Measurements from ENCODE around the gene RBM39.
"Not testable (repeated sequence)": the region's sequence is repeated elsewhere in the genome, so short reads cannot be mapped to it uniquely, and the experiment has no call there.

RBM39 gene

GRCh38 chr20:35767683-35768481 is 25.8 kb upstream of the RBM39 start:
- Mint-ChIP-seq H3K4me1 (peaks cover 51% of the 10 kb centered on the region), H3K27ac (peak overlapping the region; percentile 100), H3K9me3 (peaks cover 7% of the 10 kb centered on the region), H3K27me3 (no peaks in the 10 kb centered on the region), H3K4me3 (peak overlapping the region; percentile 87), H3K36me3 (peaks cover 8% of the 10 kb centered on the region)

GRCh38 chr20:35766843-35767242 is 24.8 kb upstream of the RBM39 start:
- peaks cover 7% of the 10 kb centered on the region for H3K9me3 Mint-ChIP-seq
- peak overlapping the region; percentile 47 for H3K4me3 Mint-ChIP-seq
- H3K4me1 Mint-ChIP-seq, result peaks cover 55% of the 10 kb centered on the region
- H3K27ac Mint-ChIP-seq, result peak overlapping the region; percentile 35
- no peaks in the 10 kb centered on the region for H3K27me3 Mint-ChIP-seq
- peaks cover 8% of the 10 kb centered on the region for H3K36me3 Mint-ChIP-seq

- H3K36me3 Mint-ChIP-seq, H3K27me3 Mint-ChIP-seq, H3K27ac Mint-ChIP-seq, H3K4me3 Mint-ChIP-seq, H3K9me3 Mint-ChIP-seq: not testable (repeated sequence)
- peaks cover 43% of the 10 kb centered on the region for H3K4me1 Mint-ChIP-seq
These were observed 22.9 kb upstream of the RBM39 start for GRCh38 chr20:35764936-35765335.

GRCh38 chr20:35762461-35762860 is 20.4 kb upstream of the RBM39 start:
- Mint-ChIP-seq H3K36me3 (no peaks in the 10 kb centered on the region), H3K4me3 (no peak overlapping the region), H3K27me3 (no peaks in the 10 kb centered on the region), H3K4me1 (peaks cover 25% of the 10 kb centered on the region), H3K9me3 (no peaks in the 10 kb centered on the region), H3K27ac (peak overlapping the region; percentile 70)

GRCh38 chr20:35761548-35761947 is 19.5 kb upstream of the RBM39 start:
- H3K9me3 Mint-ChIP-seq, H3K36me3 Mint-ChIP-seq, H3K27me3 Mint-ChIP-seq, H3K4me3 Mint-ChIP-seq: not testable (repeated sequence)
- H3K4me1 Mint-ChIP-seq, result peaks cover 23% of the 10 kb centered on the region
- peak overlapping the region; percentile 4 for H3K27ac Mint-ChIP-seq

- Mint-ChIP-seq H3K36me3 (no peaks in the 10 kb centered on the region), H3K27ac (peak overlapping the region; percentile 60), H3K27me3 (no peaks in the 10 kb centered on the region), H3K4me3 (no peak overlapping the region), H3K4me1 (peaks cover 7% of the 10 kb centered on the region), H3K9me3 (no peaks in the 10 kb centered on the region)
These were observed 15.1 kb upstream of the RBM39 start for GRCh38 chr20:35757098-35757705.

- Mint-ChIP-seq H3K27me3 (no peaks in the 10 kb centered on the region), H3K27ac (no peak overlapping the region), H3K36me3 (no peaks in the 10 kb centered on the region), H3K4me1 (peaks cover 7% of the 10 kb centered on the region), H3K4me3 (no peak overlapping the region), H3K9me3 (no peaks in the 10 kb centered on the region)
These were observed 14.3 kb upstream of the RBM39 start for GRCh38 chr20:35756404-35756803.

GRCh38 chr20:35750611-35751010 is 8.6 kb upstream of the RBM39 start:
- Mint-ChIP-seq H3K27ac (no peak overlapping the region), H3K4me1 (no peaks in the 10 kb centered on the region), H3K27me3 (no peaks in the 10 kb centered on the region), H3K9me3 (no peaks in the 10 kb centered on the region), H3K4me3 (no peak overlapping the region), H3K36me3 (no peaks in the 10 kb centered on the region)

- Mint-ChIP-seq H3K27ac (peak overlapping the region; percentile 100), H3K36me3 (peaks cover 17% of the 10 kb centered on the region), H3K4me1 (peaks cover 30% of the 10 kb centered on the region), H3K4me3 (peak overlapping the region; percentile 100)
- H3K27me3 Mint-ChIP-seq, H3K9me3 Mint-ChIP-seq: not testable (repeated sequence)
These were observed 2.4 kb upstream of the RBM39 start for GRCh38 chr20:35744492-35744841.

GRCh38 chr20:35743693-35744491 is 1.8 kb upstream of the RBM39 start:
- H3K4me3 Mint-ChIP-seq, result peak overlapping the region; percentile 100
- no peaks in the 10 kb centered on the region for H3K9me3 Mint-ChIP-seq
- H3K27me3 Mint-ChIP-seq, result no peaks in the 10 kb centered on the region
- peaks cover 34% of the 10 kb centered on the region for H3K4me1 Mint-ChIP-seq
- H3K27ac Mint-ChIP-seq, result peak overlapping the region; percentile 100
- H3K36me3 Mint-ChIP-seq, result peaks cover 20% of the 10 kb centered on the region

- Mint-ChIP-seq H3K36me3 (peaks cover 27% of the 10 kb centered on the region), H3K27me3 (no peaks in the 10 kb centered on the region), H3K4me3 (peak overlapping the region; percentile 100), H3K27ac (peak overlapping the region; percentile 100), H3K9me3 (no peaks in the 10 kb centered on the region), H3K4me1 (peaks cover 41% of the 10 kb centered on the region)
These were observed 872 bp upstream of the RBM39 start for GRCh38 chr20:35742741-35743523.

GRCh38 chr20:35739294-35740163 is 2.5 kb downstream of the RBM39 start:
- Mint-ChIP-seq H3K27ac (peak overlapping the region; percentile 93), H3K27me3 (no peaks in the 10 kb centered on the region), H3K36me3 (peaks cover 32% of the 10 kb centered on the region), H3K9me3 (no peaks in the 10 kb centered on the region), H3K4me3 (peak overlapping the region; percentile 100), H3K4me1 (peaks cover 56% of the 10 kb centered on the region)

- Mint-ChIP-seq H3K9me3 (no peaks in the 10 kb centered on the region), H3K4me1 (peaks cover 56% of the 10 kb centered on the region), H3K4me3 (peak overlapping the region; percentile 91), H3K27ac (peak overlapping the region; percentile 94), H3K36me3 (peaks cover 39% of the 10 kb centered on the region), H3K27me3 (no peaks in the 10 kb centered on the region)
These were observed 3.5 kb downstream of the RBM39 start for GRCh38 chr20:35738410-35739179.

GRCh38 chr20:35737865-35738333 is 4.2 kb downstream of the RBM39 start:
- H3K9me3 Mint-ChIP-seq, result no peaks in the 10 kb centered on the region
- H3K27ac Mint-ChIP-seq, result peak overlapping the region; percentile 94
- no peaks in the 10 kb centered on the region for H3K27me3 Mint-ChIP-seq
- H3K4me3 Mint-ChIP-seq, result peak overlapping the region; percentile 91
- peaks cover 40% of the 10 kb centered on the region for H3K36me3 Mint-ChIP-seq
- H3K4me1 Mint-ChIP-seq, result peaks cover 56% of the 10 kb centered on the region

Data from activated naive CD4-positive, alpha-beta T cell treated with anti-CD3 and anti-CD28 coated beads, Interleukin-2, amount 50 U/mL, for 24 hours (primary cell).